Hematopoietic multipotent progenitor cell treated with erythropoietin and hydrocortisone succinate and interleukin-3 and kit ligand, for 15 days (in vitro differentiated cells): ENCODE results near the gene OSBP.
"Not testable (repeated sequence)": the region's sequence is repeated elsewhere in the genome, so short reads cannot be mapped to it uniquely, and the experiment has no call there.

ENCODE experiments used
- DNase-seq: peaks from one replicate; pipeline ENCODE4 v3.0.0-alpha.2; 2015; ENCODE audit warnings: low spot score

OSBP gene

DNA sequence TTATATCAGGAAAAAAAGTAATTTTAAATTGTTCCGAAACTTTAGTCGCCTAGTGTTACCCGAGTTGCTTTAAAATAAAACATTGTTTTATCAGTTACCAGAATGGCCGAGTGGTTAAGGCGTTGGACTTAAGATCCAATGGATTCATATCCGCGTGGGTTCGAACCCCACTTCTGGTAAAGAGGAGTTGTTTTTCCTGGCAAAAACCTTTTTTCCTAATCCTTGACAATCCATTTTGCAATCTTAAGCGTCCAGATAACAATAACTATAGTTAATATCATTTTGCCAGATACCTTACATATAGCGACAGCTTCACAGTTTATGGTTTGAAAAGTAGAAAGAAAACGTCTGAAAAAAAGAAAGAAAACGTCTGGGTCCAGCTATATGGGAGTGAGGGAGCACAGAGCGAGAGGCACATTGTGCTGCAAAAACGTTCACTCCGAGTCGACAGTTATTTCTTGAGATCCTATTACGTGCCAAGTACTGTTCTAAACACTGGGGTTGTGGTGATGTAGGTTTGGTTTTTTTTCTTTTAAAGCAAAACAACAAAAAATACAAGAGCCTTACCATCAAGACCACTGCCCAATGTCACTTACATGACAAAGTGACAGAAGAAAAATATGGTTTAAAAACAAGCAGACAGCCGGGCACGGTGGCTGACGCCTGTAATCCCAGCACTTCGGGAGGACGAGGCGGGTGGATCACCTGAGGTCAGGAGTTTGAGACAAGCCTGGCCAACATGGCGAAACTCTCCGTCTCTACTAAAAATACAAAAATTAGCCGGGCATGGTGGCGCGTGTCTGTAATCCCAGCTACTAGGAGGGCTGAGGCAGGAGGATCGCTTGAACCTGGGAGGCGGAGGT lies 63.7 kb downstream of the OSBP start:
- peak; percentile 35 for DNase-seq

DNA sequence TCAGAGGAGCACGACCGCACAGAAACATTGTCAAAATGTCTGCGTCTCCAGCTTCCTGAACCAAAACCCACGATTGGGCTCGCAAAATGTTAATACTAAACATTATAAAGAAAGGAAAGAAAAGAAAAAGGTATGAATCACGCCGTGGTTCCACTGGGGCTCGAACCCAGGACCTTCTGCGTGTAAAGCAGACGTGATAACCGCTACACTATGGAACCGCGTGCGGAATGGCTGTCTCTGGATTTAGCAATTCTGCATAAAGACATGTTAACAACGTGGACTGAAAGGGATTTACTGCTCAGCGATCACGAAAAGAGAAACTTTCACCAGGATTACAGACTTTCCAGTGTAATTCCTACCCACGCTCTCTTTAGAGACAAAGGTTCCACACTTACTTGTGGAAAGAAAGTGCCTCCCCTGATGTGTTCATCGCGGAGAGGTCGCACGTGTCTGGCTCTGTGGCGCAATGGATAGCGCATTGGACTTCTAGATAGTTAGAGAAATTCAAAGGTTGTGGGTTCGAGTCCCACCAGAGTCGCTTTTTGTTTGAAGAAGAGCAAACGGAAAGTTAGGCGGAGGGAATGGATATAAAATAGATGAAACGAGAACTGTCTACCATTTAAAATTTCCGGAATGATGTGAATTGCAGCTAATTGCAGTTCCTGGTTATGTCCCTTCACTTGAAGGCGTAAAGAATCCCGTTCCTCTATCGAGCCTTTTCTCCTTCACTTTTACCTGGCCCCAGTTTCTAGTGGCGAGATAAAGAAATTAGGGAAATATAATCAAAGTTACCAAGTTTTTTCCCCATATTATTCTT lies 64.5 kb downstream of the OSBP start:
- DNase-seq: peak; percentile 67

DNA sequence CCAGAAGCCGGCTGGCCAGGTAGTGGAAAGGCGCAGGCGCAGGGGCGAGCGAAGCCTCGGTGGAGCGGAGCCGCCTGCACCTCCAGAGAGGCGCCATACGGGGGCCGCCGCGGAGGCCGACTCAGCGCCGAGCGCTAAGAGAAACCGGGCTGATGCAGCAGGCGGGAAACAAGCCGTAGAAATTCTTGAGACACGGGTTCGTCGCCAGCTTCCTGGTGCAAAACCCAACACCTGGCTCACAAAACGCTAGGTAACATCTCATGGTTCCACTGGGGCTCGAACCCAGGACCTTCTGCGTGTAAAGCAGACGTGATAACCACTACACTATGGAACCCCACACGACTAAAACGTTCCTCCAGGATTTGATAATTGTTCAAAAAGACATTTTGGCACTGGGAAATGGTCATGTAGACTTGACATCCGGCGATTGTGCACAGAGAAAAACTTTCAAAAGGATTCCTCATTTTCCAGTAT lies 65.2 kb downstream of the OSBP start:
- DNase-seq: peak; percentile 70

DNA sequence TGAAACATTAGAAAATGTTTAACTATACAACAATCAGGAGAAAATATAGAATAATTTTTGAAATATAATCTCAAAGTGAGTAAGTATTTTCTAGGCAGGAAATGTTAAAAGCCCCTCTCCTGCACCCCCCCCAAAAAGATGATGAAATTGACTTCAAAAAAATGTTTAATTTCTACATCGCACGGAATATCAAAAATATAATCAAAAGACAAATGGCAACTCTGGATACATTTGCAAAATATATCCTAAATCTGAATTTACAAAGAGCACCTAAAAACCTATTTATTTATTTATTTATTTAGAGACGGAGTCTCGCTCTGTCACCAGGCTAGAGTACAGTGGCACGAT lies 67.3 kb downstream of the OSBP start:
- no peak for DNase-seq

DNA sequence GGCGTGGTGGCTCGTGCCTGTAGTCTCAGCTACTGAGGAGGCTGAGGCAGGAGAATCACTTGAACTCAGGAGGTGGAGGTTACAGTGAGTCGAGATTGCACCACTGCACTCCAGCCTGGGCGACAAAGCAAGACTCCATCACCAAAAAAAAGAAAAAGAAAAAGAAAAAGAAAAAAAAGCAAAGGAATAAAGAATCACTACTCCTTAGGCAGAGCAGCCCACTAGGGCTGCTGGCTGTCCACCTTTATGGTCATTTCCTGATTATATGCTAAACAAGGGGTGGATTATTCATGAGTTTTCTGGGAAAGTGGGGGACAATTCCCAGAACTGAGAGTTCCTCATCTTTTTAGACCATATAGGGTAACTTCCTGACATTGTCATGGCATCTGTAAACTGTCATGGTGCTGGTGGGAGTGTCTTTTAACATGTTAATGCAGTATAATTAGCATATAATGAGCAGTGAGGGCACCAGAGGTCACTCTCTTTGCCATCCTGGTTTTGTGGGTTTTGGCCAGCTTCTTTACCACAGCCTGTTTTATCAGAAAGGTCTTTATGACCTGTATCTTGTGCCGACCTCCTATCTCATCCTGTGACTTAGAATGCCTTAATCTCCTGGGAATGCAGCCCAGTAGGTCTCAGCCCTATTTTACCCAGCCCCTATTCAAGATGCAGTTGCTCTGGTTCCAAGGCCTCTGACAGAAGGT lies 67.8 kb downstream of the OSBP start:
- not testable (repeated sequence) for DNase-seq

DNA sequence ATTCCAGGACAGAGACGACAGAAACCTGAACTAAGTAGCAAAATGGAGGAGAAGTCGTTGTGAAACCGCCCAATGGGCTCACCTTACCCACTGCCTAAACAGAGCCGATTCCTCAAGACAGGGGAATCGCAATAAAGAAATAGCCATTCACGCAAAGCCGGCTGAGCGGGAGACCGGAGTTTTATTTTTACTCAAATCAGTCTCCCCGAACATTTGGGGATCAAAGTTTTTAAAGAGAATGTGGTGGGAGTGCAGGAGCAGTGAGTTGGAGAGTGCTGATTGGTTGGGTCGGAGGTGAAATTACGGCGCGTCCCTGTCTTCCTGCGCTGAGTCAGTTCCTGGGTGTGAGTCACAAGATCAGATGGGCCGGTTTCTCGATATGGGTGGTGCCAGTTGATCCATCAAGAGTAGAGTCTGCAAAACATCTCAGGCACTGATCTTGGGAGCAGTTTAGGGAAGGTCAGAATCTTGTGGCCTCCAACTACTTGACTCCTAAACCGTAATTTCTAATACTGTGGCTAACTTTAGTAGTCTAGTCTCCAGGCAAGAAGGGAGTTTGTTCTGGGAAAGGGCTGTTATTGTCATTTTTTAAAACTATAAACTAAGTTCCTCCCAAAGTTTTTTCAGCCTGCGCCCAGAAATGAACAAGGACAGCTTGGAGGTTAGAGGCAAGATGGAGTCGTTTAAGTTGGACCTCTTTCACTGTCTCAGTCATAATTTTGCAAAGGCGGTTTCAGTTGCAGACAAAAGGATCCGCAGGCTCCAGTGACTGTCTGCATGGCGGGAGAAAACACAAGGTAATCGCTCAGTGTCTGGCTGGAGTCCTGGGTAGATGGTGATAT lies 70.2 kb downstream of the OSBP start:
- peak; percentile 25 for DNase-seq

DNA sequence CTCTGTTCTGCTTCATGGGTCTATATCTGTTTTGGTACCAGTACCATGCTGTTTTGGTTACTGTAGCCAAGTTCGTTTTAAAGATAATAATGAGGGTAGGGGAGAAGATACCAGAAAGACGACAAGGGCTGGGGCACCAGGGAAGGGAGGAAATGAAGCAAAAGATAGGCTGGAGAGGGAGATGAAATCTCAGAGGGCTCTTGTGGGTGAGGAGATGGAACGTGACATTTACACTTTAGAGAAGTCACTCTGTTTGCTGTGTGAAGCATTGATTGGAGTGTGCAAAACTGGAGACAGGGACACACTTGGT lies 70.8 kb downstream of the OSBP start:
- no peak for DNase-seq

DNA sequence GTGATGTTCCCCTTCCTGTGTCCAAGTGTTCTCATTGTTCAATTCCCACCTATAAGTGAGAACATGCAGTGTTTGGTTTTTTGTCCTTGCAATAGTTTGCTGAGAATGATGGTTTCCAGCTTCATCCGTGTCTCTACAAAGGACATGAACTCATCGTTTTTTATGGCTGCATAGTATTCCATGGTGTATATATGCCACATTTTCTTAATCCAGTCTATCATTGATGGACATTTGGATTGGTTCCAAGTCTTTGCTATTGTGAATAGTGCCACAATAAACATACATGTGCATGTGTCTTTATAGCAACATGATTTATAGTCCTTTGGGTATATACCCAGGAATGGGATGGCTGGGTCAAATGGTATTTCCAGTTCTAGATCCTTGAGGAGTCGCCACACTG lies 71.9 kb downstream of the OSBP start:
- DNase-seq: not testable (repeated sequence)

DNA sequence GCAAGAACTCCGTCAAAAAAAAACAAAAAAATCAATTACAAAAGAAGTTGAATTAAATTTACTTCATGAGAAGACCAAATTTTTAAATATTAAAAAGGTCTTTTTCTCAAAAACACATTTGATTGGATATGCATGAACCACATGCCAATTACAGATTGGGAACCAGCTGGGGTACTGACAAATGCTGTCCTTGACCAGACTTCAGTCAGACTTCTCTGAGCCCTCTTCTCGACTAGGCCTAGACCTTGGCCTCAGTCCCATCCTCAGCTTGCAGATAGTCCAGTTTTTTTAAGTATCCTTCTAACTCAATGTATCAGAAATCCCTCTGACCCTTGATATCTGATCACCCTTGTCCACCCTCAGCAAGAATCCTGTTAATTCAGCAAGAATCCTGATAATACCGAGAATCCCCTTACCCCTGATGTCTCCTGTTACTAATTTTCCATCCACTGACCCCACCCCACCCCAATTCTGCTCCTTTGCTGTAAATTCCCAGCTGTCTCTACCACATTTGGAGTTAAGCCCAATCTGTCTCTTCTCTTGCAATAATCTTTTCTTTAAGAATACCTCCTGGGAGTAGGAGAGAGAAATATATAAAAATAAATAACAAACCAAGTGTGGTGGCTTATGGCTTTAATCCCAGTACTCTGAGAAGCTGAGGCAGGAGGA lies 73.3 kb downstream of the OSBP start:
- DNase-seq: no peak

DNA sequence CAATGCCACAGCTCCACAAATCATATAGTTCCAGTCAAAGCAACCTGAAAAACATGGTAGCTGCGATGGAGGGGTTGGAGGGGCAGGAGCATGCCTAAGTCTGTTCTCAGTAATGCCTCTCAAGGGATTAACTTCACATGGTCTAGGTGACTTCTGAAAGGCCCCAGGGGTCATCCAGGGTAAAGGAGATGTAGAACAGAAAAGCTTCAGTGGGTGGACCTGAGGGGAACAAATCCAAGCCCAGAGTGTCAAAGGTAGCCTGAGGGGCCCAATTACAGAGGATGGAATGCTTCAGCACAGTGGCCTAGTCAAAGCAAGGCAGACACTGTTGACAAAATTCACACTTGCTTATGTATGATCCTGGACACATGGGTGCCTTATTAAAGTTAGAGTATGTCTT lies 80.9 kb downstream of the OSBP start:
- DNase-seq: no peak

DNA sequence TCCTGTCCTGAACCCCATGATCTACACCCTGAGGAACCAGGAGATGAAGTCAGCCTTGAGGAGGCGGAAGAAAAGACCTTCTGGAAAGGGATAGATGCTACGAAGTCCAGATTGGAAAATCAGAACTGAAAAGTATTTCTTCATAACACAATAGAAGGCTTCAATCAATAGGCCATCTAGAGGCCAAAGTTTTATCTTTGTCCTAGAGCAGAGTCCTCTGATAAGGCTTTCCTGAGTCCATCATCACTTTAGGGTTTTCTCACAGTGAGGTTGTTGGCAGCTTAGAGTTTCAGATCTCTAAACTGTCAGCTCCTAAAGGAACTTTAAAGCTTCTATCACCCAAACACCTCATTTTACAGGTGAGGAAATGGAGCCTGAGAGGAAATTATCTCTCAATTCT lies 83.0 kb downstream of the OSBP start:
- DNase-seq: no peak

DNA sequence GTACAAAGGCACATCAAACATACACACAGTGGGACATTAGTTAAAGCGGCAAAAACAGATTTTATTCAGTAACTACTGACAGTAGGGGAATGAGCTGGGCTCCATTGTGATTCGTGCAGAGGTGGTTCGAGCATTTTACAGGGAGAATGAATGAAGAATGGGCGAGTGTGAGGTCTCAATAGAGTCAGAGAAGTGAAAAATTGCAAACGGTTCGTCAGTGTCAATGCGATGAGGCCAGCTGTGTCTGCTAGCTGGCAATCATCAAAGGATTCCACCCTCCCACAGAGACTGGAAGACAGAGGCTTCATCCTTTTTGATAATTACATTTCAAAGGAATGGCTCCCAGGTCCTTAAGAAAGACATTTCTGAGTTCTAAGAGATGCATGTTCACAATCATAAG lies 86.9 kb downstream of the OSBP start:
- no peak for DNase-seq
